Erythroblast (primary cell): ENCODE measurements around the gene PVR.

ENCODE experiments used
- GATA1 ChIP-seq: IDR thresholded peaks from 2 replicates; pipeline ENCODE4 v1.6.1; 2011; ENCODE audit warnings: low read depth, mild to moderate bottlenecking, control low read depth, low read length, moderate library complexity
- POLR2A ChIP-seq: IDR thresholded peaks from 2 replicates; pipeline ENCODE4 v1.6.1; 2011; ENCODE audit warnings: mild to moderate bottlenecking, low read length

GRCh38 chr19:44644402-44645016 lies 799 bp downstream of the PVR start:
- TF ChIP-seq POLR2A = no peak
- TF ChIP-seq GATA1 = no peak
